K562 (cell line): ENCODE measurements around the gene RAB26. TPM values are rescaled to one million over a fixed set of nuclear protein-coding genes. Genes with fewer than 3 reads are reported as not detected.

ENCODE experiments used
- ATAC-seq: fragments of 200-7000 bp; cut with Tn5 transposase; 3 replicates; pipeline ENCODE4 v1.9.1; 2020; ENCODE audit warnings: moderate library complexity
- BruUV-seq: library from RNA; stranded (reverse); fragments of 400-500 nt; replicated peaks from 2 replicates; lab custom pipeline; 2021; lab: Mats Ljungman, UMichigan
- CTCF ChIA-PET: fragments of 300-600 bp; formaldehyde crosslinking; extraction: SDS; loops from one replicate; lab custom pipeline; 2021; ENCODE audit warnings: low intra/inter-chr PET ratio; lab: Yijun Ruan, JAX
- POLR2A ChIA-PET: fragments of 300-600, 350-650 bp; sonication (Branson Sonifier 250); formaldehyde crosslinking; extraction: SDS; loops from one replicate; lab custom pipeline; 2021; ENCODE audit warnings: antibody characterized with exemption, inconsistent platforms; lab: Yijun Ruan, JAX
- DNase-seq, 4 experiments: peaks; one replicate each; pipeline versions ENCODE4 v3.0.0 to v3.0.0-alpha.2; 2011 to 2018; ENCODE audit warnings: low spot score in 3 of 4, mixed read lengths in 3 of 4; ENCODE audit errors: extremely low read depth in 1 of 4
- FAIRE-seq: peaks from 2 replicates; lab custom pipeline; 2011; peaks lifted over from hg19 to GRCh38; lab: Jason Lieb, UNC
- H2AFZ ChIP-seq: 2 replicates; pipeline ENCODE4 v1.6.0; 2011; ENCODE audit warnings: low read depth, low read length, control low read depth, inconsistent platforms
- H3K27ac ChIP-seq: fragments of 200-600 bp; 3 replicates; pipeline ENCODE4 v1.8.0; 2011; ENCODE audit warnings: low read depth, mild to moderate bottlenecking, control low read depth, inconsistent platforms, low read length, moderate library complexity, mixed read lengths; ENCODE audit errors: extremely low read depth
- H3K27me3 ChIP-seq, 2 experiments: fragments of 300-600 bp in 1 of 2; 2 replicates in 1 of 2; 3 replicates in 1 of 2; pipeline versions ENCODE4 v1.6.0 to v1.8.0; 2011; ENCODE audit warnings: inconsistent platforms in 2 of 2, low read length in 2 of 2, mild to moderate bottlenecking in 1 of 2, mixed read lengths in 1 of 2, moderate library complexity in 1 of 2; ENCODE audit not compliant: control insufficient read depth in 2 of 2, insufficient read depth in 2 of 2
- H3K36me3 ChIP-seq: fragments of 300-600 bp; 3 replicates; pipeline ENCODE4 v1.8.0; 2011; ENCODE audit warnings: mild to moderate bottlenecking, low read length, inconsistent platforms; ENCODE audit not compliant: control insufficient read depth, insufficient read depth
- H3K4me1 ChIP-seq, 2 experiments: fragments of 200-600 bp in 1 of 2; replicated peaks in 1 of 2; 2 replicates in 1 of 2; 3 replicates in 1 of 2; pipeline versions ENCODE4 v1.5.1 to v1.8.0; 2011; ENCODE audit warnings: inconsistent platforms in 2 of 2, low read length in 2 of 2, mild to moderate bottlenecking in 1 of 2, mixed read lengths in 1 of 2, moderate library complexity in 1 of 2; ENCODE audit not compliant: control insufficient read depth in 2 of 2, insufficient read depth in 2 of 2
- H3K4me2 ChIP-seq: 2 replicates; pipeline ENCODE4 v1.6.1; 2011; ENCODE audit warnings: low read length, control low read depth, inconsistent platforms, mixed read lengths; ENCODE audit not compliant: insufficient read depth
- H3K4me3 ChIP-seq: fragments of 200-600 bp; sonication (generic), shearing (Covaris generic); 2 replicates; pipeline ENCODE4 v1.5.1; 2016; ENCODE audit warnings: control low read depth, inconsistent platforms
- H3K79me2 ChIP-seq: fragments of 200-600 bp; 3 replicates; pipeline ENCODE4 v1.8.0; 2011; ENCODE audit warnings: low read length, inconsistent platforms; ENCODE audit not compliant: control insufficient read depth, insufficient read depth
- H3K9ac ChIP-seq, 2 experiments: 2 replicates each; pipeline versions ENCODE4 v1.6.0 to v1.6.1; 2011; ENCODE audit warnings: low read depth in 2 of 2, low read length in 2 of 2, control low read depth in 1 of 2, inconsistent platforms in 1 of 2, mild to moderate bottlenecking in 1 of 2, mixed read lengths in 1 of 2; ENCODE audit not compliant: insufficient read depth in 1 of 2
- H3K9me1 ChIP-seq: one replicate; pipeline ENCODE4 v1.6.0; 2011; ENCODE audit warnings: inconsistent platforms, mild to moderate bottlenecking, low read length, moderate library complexity; ENCODE audit not compliant: control insufficient read depth, insufficient read depth
- H3K9me3 ChIP-seq: replicated peaks from 2 replicates; pipeline ENCODE4 v1.5.1; 2011; ENCODE audit warnings: low read depth, low read length, inconsistent platforms; ENCODE audit not compliant: control insufficient read depth, insufficient read depth
- H4K20me1 ChIP-seq: replicated peaks from 2 replicates; pipeline ENCODE4 v1.6.1; 2011; ENCODE audit warnings: low read length, inconsistent platforms, mixed read lengths; ENCODE audit not compliant: control insufficient read depth, insufficient read depth
- NCOA2 ChIP-seq, 2 experiments: fragments of 450-650 bp; IDR thresholded peaks; 2 replicates each; pipeline ENCODE4 v1.6.1; 2018; ENCODE audit warnings: mild to moderate bottlenecking in 2 of 2, moderate library complexity in 1 of 2; ENCODE audit not compliant: partially characterized antibody in 2 of 2
- RB1 ChIP-seq: fragments of 450-650 bp; IDR thresholded peaks from 2 replicates; pipeline ENCODE4 v1.6.1; 2017; ENCODE audit warnings: low read depth, mild to moderate bottlenecking
- ZFPM2 ChIP-seq: fragments of 250-450 bp; sonication (Bioruptor Pico); IDR thresholded peaks from 2 replicates; pipeline ENCODE4 v1.5.1; 2022; ENCODE audit warnings: mild to moderate bottlenecking
- ZNF121 ChIP-seq: sonication (generic); formaldehyde crosslinking; conservative IDR thresholded peaks from 2 replicates; pipeline ENCODE4 v1.8.0; 2022; ENCODE audit warnings: missing genetic modification reagents
- ZNF347 ChIP-seq: fragments of 450-650 bp; formaldehyde crosslinking; IDR thresholded peaks from 2 replicates; pipeline ENCODE4 v1.4.0; 2020; ENCODE audit warnings: low read depth, mild to moderate bottlenecking, moderate library complexity
- WGBS: fragments of 100-300 bp; shearing (Covaris generic); methylation state at CpG from one replicate; pipeline ENCODE4 v1.1.6; 2016; ENCODE audit warnings: low coverage, mixed read lengths; ENCODE audit not compliant: insufficient coverage; ENCODE audit errors: missing lambda C conversion rate; 5-methylcytosine and 5-hydroxymethylcytosine counted together
- in situ Hi-C: fragments of 300-500 bp; cut with MboI; formaldehyde crosslinking; loops from 4 replicates; pipeline ENCODE4 v1.15.0; 2018; ENCODE audit warnings: inconsistent platforms, mixed read lengths
- intact Hi-C: fragments of 100-400 bp; cut with micrococcal nuclease; formaldehyde crosslinking; loops from 2 replicates; pipeline ENCODE4 v1.14.2; 2022
- polyA plus RNA-seq, 8 experiments: library from polyadenylated mRNA; depleted of rRNA in 4 of 8; stranded (reverse) in 5 of 8; unstranded in 3 of 8; fragments of >200 nt; fragmentation: Nextera tagmentation in 2 of 8; fragmentation: Illumina TruSeq in 1 of 8; extraction: Ambion mirVana in 2 of 8; extraction: Trizol in 1 of 8; gene quantifications; 2 replicates each; pipeline versions ENCODE4 v1.2.1 to v1.2.3, GENCODE V29; 2011 to 2014; ENCODE audit warnings: inconsistent platforms in 1 of 8, missing spikeins in 1 of 8
- total RNA-seq, 7 experiments: library from RNA; depleted of rRNA in 6 of 7; stranded (reverse); fragments of >200 nt in 6 of 7; fragmentation: Illumina TruSeq in 2 of 7; extraction: Trizol in 2 of 7; gene quantifications; 2 replicates each; pipeline versions ENCODE4 v1.2.1 to v1.2.3, GENCODE V29; 2011 to 2021; ENCODE audit warnings: low replicate concordance in 1 of 7
- TF ChIP-seq, protein P1 (sequence below), 2 experiments: fragments of 450-650 bp in 1 of 2; sonication (generic) in 1 of 2; formaldehyde crosslinking in 1 of 2; IDR thresholded peaks; 2 replicates each; pipeline versions ENCODE4 v1.7.1 to v1.9.0; 2016 to 2022; ENCODE audit warnings: inconsistent platforms in 1 of 2, mild to moderate bottlenecking in 1 of 2, missing genetic modification reagents in 1 of 2

The RAB26 gene
- total and polyA plus RNA-seq, 9 of the 15 experiments (the other 6 are each of a cell fraction or from before 2014, with no cell fraction given), result 0.25 to 6.1 (median 2.1) TPM

GRCh38 chr16:2148714-2149629 is 547 bp downstream of the RAB26 start:
- POLR2A ChIA-PET, result interaction anchor here (1.1 to 2.1 kb wide), 2 partner anchors 9 to 95 kb away, joined by 3 to 7 read pairs; no protein-coding TSS in a partner anchor
- ATAC-seq (peak; percentile 14), DNase-seq (peak; percentile 50 to 65 (median 58))
- TF ChIP-seq NCOA2 (IDR thresholded peaks at IDR 0.05; ENCODE audit: partially characterized antibody in 2 of 2) (no peak), ZNF347 (CRISPR knock-in tag) (no peak), ZFPM2 (CRISPR knock-in tag) (0 out of 2 replicates have a peak, but pooled peaks have one; percentile 8), RB1 (peak; percentile 66; the same call in 1 of the 2 replicates), ZNF121 (peak; percentile 63)
- TF ChIP-seq, protein P1, sequence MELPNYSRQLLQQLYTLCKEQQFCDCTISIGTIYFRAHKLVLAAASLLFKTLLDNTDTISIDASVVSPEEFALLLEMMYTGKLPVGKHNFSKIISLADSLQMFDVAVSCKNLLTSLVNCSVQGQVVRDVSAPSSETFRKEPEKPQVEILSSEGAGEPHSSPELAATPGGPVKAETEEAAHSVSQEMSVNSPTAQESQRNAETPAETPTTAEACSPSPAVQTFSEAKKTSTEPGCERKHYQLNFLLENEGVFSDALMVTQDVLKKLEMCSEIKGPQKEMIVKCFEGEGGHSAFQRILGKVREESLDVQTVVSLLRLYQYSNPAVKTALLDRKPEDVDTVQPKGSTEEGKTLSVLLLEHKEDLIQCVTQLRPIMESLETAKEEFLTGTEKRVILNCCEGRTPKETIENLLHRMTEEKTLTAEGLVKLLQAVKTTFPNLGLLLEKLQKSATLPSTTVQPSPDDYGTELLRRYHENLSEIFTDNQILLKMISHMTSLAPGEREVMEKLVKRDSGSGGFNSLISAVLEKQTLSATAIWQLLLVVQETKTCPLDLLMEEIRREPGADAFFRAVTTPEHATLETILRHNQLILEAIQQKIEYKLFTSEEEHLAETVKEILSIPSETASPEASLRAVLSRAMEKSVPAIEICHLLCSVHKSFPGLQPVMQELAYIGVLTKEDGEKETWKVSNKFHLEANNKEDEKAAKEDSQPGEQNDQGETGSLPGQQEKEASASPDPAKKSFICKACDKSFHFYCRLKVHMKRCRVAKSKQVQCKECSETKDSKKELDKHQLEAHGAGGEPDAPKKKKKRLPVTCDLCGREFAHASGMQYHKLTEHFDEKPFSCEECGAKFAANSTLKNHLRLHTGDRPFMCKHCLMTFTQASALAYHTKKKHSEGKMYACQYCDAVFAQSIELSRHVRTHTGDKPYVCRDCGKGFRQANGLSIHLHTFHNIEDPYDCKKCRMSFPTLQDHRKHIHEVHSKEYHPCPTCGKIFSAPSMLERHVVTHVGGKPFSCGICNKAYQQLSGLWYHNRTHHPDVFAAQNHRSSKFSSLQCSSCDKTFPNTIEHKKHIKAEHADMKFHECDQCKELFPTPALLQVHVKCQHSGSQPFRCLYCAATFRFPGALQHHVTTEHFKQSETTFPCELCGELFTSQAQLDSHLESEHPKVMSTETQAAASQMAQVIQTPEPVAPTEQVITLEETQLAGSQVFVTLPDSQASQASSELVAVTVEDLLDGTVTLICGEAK (IDR thresholded peaks at IDR 0.05), result 0 out of 2 replicates have a peak, but pooled peaks have one; percentile 17
- TF ChIP-seq, protein P1 (CRISPR knock-in tag; IDR thresholded peaks at IDR 0.05), result no peak

More at GRCh38 chr16:2148714-2149629, 547 bp downstream of the RAB26 start:
- H3K4me1 ChIP-seq, result peaks cover 30 to 71% of the 10 kb centered on the region in 2 experiments
- intact Hi-C loops (no loop called here), in situ Hi-C loops (loop anchor here (10.0 kb wide), 1 partner anchor 64 kb away; no protein-coding TSS in a partner anchor)
- BruUV-seq, result TSS peak; percentile 68
- peak overlapping the region; percentile 34 to 91 for H3K9ac ChIP-seq
- no peak for FAIRE-seq
- H3K36me3 ChIP-seq, result peaks cover 30% of the 10 kb centered on the region
- peaks cover 32% of the 10 kb centered on the region for H3K79me2 ChIP-seq
- H3K9me3 ChIP-seq, result no peaks in the 10 kb centered on the region
- H3K27me3 ChIP-seq, result no peaks in the 10 kb centered on the region
- H3K4me3 ChIP-seq, result peak overlapping the region; percentile 48
- WGBS, result 2% methylated on average over 43 of the region's 62 CpGs
- H3K27ac ChIP-seq, result peak overlapping the region; percentile 82; the same call in 1 of the 3 replicates
- H2AFZ ChIP-seq, result peak overlapping the region; percentile 71
- CTCF ChIA-PET, result interaction anchor here (0.6 kb wide), 2 partner anchors 13 to 826 kb away, joined by 3 to 4 read pairs; no protein-coding TSS in a partner anchor
- H4K20me1 ChIP-seq, result peaks cover 41% of the 10 kb centered on the region
- H3K4me2 ChIP-seq, result peak overlapping the region; percentile 72
- H3K9me1 ChIP-seq, result peaks cover 21% of the 10 kb centered on the region
